Measurements from ENCODE around the gene MBNL2.

Gene MBNL2

DNA sequence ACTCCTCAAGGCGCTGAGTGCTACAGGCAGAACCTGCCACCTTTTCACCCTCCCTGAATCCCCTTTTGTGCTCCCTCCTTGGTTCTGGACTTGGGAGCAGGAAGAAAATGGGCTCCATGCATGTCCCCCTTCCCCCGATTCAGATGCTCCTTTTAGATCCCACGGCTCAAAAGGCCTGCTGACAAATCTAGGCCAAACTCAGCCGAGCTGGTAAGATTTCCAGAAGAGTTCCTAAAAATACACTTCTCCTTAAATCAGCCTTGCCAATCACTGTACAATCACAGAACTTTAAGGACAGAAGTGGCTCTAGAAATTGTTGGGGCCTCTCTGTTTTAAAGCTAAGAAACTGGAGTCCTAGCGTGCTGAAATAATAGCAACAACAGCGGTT, 37.3 kb downstream of the MBNL2 start:
- no peak overlapping the region for H3K4me3 ChIP-seq (ENCODE audit: control insufficient read depth, low read depth, low read length)
- TF ChIP-seq, protein P1, sequence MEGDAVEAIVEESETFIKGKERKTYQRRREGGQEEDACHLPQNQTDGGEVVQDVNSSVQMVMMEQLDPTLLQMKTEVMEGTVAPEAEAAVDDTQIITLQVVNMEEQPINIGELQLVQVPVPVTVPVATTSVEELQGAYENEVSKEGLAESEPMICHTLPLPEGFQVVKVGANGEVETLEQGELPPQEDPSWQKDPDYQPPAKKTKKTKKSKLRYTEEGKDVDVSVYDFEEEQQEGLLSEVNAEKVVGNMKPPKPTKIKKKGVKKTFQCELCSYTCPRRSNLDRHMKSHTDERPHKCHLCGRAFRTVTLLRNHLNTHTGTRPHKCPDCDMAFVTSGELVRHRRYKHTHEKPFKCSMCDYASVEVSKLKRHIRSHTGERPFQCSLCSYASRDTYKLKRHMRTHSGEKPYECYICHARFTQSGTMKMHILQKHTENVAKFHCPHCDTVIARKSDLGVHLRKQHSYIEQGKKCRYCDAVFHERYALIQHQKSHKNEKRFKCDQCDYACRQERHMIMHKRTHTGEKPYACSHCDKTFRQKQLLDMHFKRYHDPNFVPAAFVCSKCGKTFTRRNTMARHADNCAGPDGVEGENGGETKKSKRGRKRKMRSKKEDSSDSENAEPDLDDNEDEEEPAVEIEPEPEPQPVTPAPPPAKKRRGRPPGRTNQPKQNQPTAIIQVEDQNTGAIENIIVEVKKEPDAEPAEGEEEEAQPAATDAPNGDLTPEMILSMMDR (conservative IDR thresholded peaks at IDR 0.05; ENCODE audit: control insufficient read depth, insufficient read depth, low read depth, low read length): no peak
- DNase-seq (ENCODE audit: low read depth): no peak

DNA sequence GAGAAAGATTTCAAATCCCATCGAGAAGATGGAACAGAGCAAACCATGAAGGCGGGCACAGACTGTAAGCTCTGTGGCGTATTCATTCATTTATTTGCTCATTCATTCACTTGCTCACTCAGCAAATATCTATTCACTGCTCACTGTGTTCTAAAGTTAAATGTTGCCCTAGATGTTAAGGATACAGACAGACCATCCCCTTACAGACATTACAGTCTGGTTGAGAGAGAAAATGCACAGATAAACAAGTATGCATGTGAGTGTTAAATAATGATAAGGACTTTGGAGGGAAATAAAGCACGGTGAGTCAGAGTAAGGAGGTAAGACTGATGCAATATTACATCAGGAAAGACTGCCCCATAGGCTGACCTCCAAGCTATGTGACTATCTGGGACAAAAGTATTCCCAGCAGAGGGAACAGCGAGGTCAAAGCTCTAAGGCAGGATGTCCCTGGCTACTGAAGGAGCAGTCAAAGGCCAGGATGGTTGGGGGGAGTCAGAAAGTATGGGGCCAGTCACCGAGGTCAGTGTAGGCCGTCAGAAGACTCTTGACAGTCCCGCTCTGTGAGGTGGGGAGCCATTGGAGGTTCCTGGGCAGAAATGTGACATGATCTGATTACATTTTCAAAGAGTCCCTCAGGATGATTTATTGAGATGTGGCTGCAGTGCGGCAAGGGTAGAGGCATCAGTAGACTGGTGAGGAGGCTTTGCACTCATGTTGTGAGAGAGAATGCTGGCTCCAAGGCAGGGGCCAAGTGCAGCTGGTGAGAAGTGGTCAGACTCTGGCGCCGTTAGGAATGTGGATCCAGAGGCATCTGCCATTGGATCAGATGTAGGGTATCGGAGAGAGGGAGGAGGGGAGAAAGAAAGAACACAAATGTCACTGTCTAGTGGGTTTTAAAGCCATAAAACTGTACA, 37.9 kb downstream of the MBNL2 start:
- TF ChIP-seq, protein P1 (conservative IDR thresholded peaks at IDR 0.05; ENCODE audit: control insufficient read depth, insufficient read depth, low read depth, low read length): no peak
- no peak overlapping the region for H3K4me3 ChIP-seq (ENCODE audit: control insufficient read depth, low read depth, low read length)
- DNase-seq (ENCODE audit: low read depth): peak; percentile 75

DNA sequence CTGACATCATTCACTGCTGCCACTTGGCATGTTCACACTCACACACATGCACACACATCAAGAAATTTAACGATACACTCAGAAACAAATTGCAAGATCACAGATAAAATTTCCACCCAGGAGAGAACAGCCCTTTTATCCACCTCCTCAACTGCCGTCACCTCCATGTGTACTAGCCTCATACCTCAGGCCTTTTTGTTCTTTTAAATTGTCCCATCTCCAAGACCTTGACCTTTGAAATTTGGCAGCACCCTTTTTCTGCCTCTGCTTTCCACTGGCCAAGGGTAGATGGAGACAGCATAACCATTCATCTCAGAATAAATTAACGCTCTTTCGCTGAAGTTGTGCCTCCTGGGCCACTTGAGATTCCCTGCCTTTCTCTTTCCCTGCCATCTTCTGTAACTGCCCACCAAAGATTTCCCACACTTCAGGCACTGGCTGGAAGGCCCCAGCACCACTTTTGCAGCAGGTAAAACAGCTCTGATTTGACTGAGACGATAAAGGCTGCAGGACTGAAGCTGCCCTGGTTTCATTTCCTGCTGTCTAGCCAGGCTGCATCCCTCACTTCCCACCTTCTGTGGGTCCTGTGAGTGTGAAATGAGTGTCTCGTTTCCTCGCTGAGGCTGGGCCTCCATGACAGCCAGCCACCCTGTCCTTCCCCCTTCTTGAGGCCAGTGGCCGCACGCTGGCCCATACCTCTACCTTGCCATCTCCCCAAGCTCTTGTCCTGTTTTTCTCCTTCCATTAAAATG, 39.3 kb downstream of the MBNL2 start:
- DNase-seq (ENCODE audit: low read depth): no peak
- H3K4me3 ChIP-seq (ENCODE audit: control insufficient read depth, low read depth, low read length): no peak overlapping the region
- TF ChIP-seq, protein P1 (conservative IDR thresholded peaks at IDR 0.05; ENCODE audit: control insufficient read depth, insufficient read depth, low read depth, low read length): no peak

DNA sequence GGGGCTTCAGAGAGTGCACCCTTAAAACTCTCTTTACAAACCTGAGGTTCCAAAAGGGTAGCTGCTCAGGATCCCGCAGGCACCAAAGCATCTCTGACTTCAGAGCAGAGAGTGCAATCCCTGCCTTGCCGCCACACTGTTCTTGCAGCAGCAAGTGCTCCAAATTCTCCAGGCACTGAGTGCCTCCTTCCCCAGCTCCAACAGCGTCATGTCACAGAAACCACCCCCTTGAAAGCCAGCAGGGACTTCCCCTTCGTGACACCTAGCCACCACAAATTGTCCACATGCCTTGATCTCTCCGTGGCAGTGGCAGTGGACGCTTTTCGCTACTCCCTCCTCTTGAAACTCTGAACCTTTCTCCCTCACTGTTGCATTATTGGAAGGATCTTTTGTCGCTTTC, 39.9 kb downstream of the MBNL2 start:
- TF ChIP-seq, protein P1 (conservative IDR thresholded peaks at IDR 0.05; ENCODE audit: control insufficient read depth, insufficient read depth, low read depth, low read length): no peak
- no peak for DNase-seq (ENCODE audit: low read depth)
- H3K4me3 ChIP-seq (ENCODE audit: control insufficient read depth, low read depth, low read length): no peak overlapping the region

DNA sequence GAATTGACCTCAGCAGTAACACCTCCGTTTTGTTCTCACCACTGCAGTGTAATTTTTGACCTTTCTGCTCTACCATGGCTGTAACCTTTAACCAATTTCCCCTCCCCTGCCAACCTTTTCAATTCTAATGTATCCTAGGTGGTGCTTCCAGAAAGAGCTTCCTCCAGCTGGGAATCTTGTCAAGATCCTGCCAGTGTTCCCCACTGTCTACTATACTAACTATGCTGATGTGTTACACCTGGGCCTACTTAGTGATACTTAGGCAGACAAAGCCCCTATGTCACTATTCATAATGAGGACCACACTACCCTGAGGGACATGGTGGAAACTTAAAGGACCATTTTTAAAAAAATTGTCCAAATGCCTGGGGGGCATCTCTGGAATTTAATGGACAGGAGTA, 41.0 kb downstream of the MBNL2 start:
- H3K4me3 ChIP-seq (ENCODE audit: control insufficient read depth, low read depth, low read length): no peak overlapping the region
- no peak for DNase-seq (ENCODE audit: low read depth)
- TF ChIP-seq, protein P1 (conservative IDR thresholded peaks at IDR 0.05; ENCODE audit: control insufficient read depth, insufficient read depth, low read depth, low read length): no peak

DNA sequence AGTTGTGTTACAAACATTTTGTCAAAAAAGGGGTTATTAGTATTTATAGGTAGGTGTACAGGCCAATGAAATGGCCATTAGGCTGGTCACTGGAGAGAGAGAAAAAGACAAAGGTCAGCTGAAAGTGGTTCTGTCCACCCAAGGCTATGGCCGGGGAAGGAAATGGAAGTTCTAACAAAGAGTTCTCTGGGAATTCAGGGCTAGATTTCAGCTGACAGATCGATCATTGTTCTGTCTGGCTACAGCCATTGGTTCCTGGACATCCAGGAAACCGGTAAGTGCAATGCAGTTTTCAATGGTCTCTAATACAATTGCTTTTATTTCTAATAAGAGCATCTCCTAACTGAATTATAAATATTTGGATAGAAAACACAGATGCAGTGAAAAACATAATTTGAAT, 42.5 kb downstream of the MBNL2 start:
- no peak for DNase-seq (ENCODE audit: low read depth)
- TF ChIP-seq, protein P1 (conservative IDR thresholded peaks at IDR 0.05; ENCODE audit: control insufficient read depth, insufficient read depth, low read depth, low read length): no peak

More for the DNA sequence above, 42.5 kb downstream of the MBNL2 start:
- no peak overlapping the region for H3K4me3 ChIP-seq (ENCODE audit: control insufficient read depth, low read depth, low read length)
